HepG2 (cell line): ENCODE data around the gene TMEM8B. TPM values are rescaled to one million over a fixed set of nuclear protein-coding genes. Genes with fewer than 3 reads are reported as not detected.

Experiments
- ETV5 ChIP-seq: IDR thresholded peaks from 2 replicates; pipeline ENCODE4 v1.6.1; 2018; ENCODE audit warnings: missing biosample characterization, missing genetic modification reagents, inconsistent platforms, borderline replicate concordance
- GABPA ChIP-seq, 2 experiments: IDR thresholded peaks; 2 replicates each; pipeline ENCODE4 v1.6.1; 2011 to 2016; ENCODE audit warnings: low read depth in 2 of 2, low read length in 1 of 2, missing biosample characterization in 1 of 2, missing genetic modification characterization in 1 of 2
- LCORL ChIP-seq, 2 experiments: fragments of 450-650 bp in 1 of 2; sonication (generic) in 1 of 2; formaldehyde crosslinking in 1 of 2; IDR thresholded peaks; 2 replicates each; pipeline versions ENCODE4 v1.5.0 to v1.6.1; 2017 to 2020; ENCODE audit warnings: antibody characterized with exemption in 1 of 2, missing genetic modification reagents in 1 of 2
- PHF20 ChIP-seq: sonication (generic); formaldehyde crosslinking; IDR thresholded peaks from 2 replicates; pipeline ENCODE4 v1.5.0; 2020; ENCODE audit warnings: mild to moderate bottlenecking, missing genetic modification reagents
- RXRB ChIP-seq: IDR thresholded peaks from 2 replicates; pipeline ENCODE4 v1.6.1; 2016; ENCODE audit warnings: borderline replicate concordance, missing genetic modification reagents, missing compliant biosample characterization
- THAP11 ChIP-seq: IDR thresholded peaks from 2 replicates; pipeline ENCODE4 v1.6.1; 2016; ENCODE audit warnings: missing biosample characterization, missing genetic modification reagents
- ZBTB1 ChIP-seq: sonication (generic); formaldehyde crosslinking; IDR thresholded peaks from 2 replicates; pipeline ENCODE4 v1.4.0; 2020; ENCODE audit warnings: missing genetic modification reagents, borderline replicate concordance
- ZNF160 ChIP-seq: sonication (generic); formaldehyde crosslinking; IDR thresholded peaks from 2 replicates; pipeline ENCODE4 v1.8.0; 2022; ENCODE audit warnings: mild to moderate bottlenecking, inconsistent platforms, missing genetic modification reagents
- ZNF841 ChIP-seq: sonication (generic); formaldehyde crosslinking; IDR thresholded peaks from 2 replicates; pipeline ENCODE4 v1.8.1; 2023; ENCODE audit warnings: missing genetic modification reagents, borderline replicate concordance
- ZNF883 ChIP-seq: sonication (generic); formaldehyde crosslinking; IDR thresholded peaks from 2 replicates; pipeline ENCODE4 v1.5.1; 2020; ENCODE audit warnings: mild to moderate bottlenecking, missing genetic modification reagents; ENCODE audit errors: not compliant biosample characterization
- ZNF891 ChIP-seq: sonication (generic); formaldehyde crosslinking; IDR thresholded peaks from 2 replicates; pipeline ENCODE4 v1.5.0; 2020; ENCODE audit warnings: mild to moderate bottlenecking, missing genetic modification reagents
- polyA plus RNA-seq, 8 experiments: library from polyadenylated mRNA; depleted of rRNA in 3 of 8; stranded (reverse) in 7 of 8; unstranded in 1 of 8; fragments of >200 nt; fragmentation: Illumina TruSeq in 4 of 8; extraction: Trizol in 4 of 8; gene quantifications; 2 replicates each; pipeline versions ENCODE4 v1.2.1 to v1.2.3, GENCODE V29; 2011 to 2016; ENCODE audit warnings: low read depth in 4 of 8, missing spikeins in 1 of 8, mixed read lengths in 1 of 8; ENCODE audit not compliant: insufficient read depth in 1 of 8
- total RNA-seq, 5 experiments: library from RNA; depleted of rRNA; stranded (reverse); fragments of >200 nt; fragmentation: Illumina TruSeq; extraction: Trizol; gene quantifications; 2 replicates each; pipeline ENCODE4 v1.2.3, GENCODE V29; 2016; ENCODE audit warnings: low read depth in 1 of 5
- TF ChIP-seq, protein P1 (sequence below): IDR thresholded peaks from 2 replicates; pipeline ENCODE4 v1.6.1; 2016; ENCODE audit warnings: low read depth, missing genetic modification reagents, missing compliant biosample characterization
- TF ChIP-seq, protein P2 (sequence below): IDR thresholded peaks from 2 replicates; pipeline ENCODE4 v1.6.1; 2016; ENCODE audit warnings: mild to moderate bottlenecking
- TF ChIP-seq, protein P3 (sequence below): sonication (generic); formaldehyde crosslinking; IDR thresholded peaks from 2 replicates; pipeline ENCODE4 v1.4.0; 2020; ENCODE audit warnings: missing genetic modification reagents
- TF ChIP-seq, protein P4 (sequence below): sonication (generic); formaldehyde crosslinking; IDR thresholded peaks from 2 replicates; pipeline ENCODE4 v1.4.0; 2020; ENCODE audit warnings: missing genetic modification reagents

Gene TMEM8B
- total and polyA plus RNA-seq, 2 of the 13 experiments (the other 11 are each of a cell fraction or from before 2014, with no cell fraction given): 2.1 to 2.7 TPM

DNA sequence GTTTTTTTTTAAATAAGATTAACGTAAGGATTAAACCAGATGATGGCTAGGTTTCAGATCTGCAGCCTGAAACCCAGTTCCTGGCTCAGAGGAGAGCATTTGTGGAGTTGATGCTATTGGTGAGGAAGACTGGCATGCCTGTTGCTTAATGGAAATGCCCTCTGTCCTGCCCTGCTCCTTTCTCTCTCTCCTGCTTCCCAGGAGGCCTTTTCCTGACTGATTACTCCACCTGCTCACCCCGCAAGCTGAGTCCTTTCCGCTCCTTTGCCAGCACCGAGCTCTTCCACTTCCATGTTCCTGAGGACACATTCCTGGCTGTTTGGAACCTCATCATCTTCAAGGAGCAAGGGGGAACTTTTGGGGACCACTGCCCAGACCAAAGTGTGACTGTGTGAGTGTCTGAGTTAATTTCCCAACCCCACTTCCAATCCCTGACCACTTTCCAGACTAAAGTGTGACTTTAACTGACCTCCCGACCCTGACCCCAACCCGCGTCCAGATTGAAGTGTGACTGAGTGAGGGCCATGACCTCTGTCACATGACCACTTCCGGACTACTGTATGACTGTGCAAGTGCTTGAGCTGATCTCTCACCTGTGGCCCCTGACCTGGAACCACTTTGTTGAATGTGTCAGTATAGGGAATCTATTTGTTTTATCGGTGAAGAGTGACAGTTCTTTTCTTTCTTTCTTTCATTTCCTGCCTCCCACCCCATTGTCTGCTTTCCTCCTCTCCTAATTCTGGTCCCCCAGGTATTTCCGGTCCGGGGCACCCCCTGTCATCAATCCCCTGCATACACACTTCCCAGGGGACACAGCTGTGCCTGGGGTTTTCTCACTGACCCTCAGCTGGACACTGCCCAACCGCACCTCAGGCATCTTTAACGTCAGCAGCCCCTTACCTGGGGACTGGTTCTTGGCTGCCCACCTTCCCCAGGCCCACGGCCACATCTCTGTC is 5.5 kb downstream of the TMEM8B start (continued):
- TF ChIP-seq GABPA (IDR thresholded peaks at IDR 0.05; ENCODE audit: low read depth, low read length) (peak; percentile 46; the same call in 1 of the 2 replicates), GABPA (CRISPR knock-in tag; IDR thresholded peaks at IDR 0.05; ENCODE audit: low read depth) (peak; percentile 90), LCORL (IDR thresholded peaks at IDR 0.05) (no peak), LCORL (CRISPR knock-in tag; IDR thresholded peaks at IDR 0.05) (0 out of 2 replicates have a peak, but pooled peaks have one; percentile 18), ZNF891 (no peak), RXRB (peak; percentile 73), ETV5 (CRISPR knock-in tag) (peak; percentile 70; the same call in 1 of the 2 replicates), ZNF160 (0 out of 2 replicates have a peak, but pooled peaks have one; percentile 15), THAP11 (peak; percentile 74), ZNF883 (CRISPR knock-in tag) (no peak), ZBTB1 (CRISPR knock-in tag) (no peak), ZNF841 (CRISPR knock-in tag) (no peak), PHF20 (CRISPR knock-in tag) (peak; percentile 48; the same call in 1 of the 2 replicates)
- TF ChIP-seq, protein P1, sequence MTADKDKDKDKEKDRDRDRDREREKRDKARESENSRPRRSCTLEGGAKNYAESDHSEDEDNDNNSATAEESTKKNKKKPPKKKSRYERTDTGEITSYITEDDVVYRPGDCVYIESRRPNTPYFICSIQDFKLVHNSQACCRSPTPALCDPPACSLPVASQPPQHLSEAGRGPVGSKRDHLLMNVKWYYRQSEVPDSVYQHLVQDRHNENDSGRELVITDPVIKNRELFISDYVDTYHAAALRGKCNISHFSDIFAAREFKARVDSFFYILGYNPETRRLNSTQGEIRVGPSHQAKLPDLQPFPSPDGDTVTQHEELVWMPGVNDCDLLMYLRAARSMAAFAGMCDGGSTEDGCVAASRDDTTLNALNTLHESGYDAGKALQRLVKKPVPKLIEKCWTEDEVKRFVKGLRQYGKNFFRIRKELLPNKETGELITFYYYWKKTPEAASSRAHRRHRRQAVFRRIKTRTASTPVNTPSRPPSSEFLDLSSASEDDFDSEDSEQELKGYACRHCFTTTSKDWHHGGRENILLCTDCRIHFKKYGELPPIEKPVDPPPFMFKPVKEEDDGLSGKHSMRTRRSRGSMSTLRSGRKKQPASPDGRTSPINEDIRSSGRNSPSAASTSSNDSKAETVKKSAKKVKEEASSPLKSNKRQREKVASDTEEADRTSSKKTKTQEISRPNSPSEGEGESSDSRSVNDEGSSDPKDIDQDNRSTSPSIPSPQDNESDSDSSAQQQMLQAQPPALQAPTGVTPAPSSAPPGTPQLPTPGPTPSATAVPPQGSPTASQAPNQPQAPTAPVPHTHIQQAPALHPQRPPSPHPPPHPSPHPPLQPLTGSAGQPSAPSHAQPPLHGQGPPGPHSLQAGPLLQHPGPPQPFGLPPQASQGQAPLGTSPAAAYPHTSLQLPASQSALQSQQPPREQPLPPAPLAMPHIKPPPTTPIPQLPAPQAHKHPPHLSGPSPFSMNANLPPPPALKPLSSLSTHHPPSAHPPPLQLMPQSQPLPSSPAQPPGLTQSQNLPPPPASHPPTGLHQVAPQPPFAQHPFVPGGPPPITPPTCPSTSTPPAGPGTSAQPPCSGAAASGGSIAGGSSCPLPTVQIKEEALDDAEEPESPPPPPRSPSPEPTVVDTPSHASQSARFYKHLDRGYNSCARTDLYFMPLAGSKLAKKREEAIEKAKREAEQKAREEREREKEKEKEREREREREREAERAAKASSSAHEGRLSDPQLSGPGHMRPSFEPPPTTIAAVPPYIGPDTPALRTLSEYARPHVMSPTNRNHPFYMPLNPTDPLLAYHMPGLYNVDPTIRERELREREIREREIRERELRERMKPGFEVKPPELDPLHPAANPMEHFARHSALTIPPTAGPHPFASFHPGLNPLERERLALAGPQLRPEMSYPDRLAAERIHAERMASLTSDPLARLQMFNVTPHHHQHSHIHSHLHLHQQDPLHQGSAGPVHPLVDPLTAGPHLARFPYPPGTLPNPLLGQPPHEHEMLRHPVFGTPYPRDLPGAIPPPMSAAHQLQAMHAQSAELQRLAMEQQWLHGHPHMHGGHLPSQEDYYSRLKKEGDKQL (CRISPR knock-in tag): peak; percentile 49; the same call in 1 of the 2 replicates
- TF ChIP-seq, protein P2, sequence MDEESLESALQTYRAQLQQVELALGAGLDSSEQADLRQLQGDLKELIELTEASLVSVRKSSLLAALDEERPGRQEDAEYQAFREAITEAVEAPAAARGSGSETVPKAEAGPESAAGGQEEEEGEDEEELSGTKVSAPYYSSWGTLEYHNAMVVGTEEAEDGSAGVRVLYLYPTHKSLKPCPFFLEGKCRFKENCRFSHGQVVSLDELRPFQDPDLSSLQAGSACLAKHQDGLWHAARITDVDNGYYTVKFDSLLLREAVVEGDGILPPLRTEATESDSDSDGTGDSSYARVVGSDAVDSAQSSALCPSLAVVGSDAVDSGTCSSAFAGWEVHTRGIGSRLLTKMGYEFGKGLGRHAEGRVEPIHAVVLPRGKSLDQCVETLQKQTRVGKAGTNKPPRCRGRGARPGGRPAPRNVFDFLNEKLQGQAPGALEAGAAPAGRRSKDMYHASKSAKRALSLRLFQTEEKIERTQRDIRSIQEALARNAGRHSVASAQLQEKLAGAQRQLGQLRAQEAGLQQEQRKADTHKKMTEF (CRISPR knock-in tag): 0 out of 2 replicates have a peak, but pooled peaks have one; percentile 35
- TF ChIP-seq, protein P3, sequence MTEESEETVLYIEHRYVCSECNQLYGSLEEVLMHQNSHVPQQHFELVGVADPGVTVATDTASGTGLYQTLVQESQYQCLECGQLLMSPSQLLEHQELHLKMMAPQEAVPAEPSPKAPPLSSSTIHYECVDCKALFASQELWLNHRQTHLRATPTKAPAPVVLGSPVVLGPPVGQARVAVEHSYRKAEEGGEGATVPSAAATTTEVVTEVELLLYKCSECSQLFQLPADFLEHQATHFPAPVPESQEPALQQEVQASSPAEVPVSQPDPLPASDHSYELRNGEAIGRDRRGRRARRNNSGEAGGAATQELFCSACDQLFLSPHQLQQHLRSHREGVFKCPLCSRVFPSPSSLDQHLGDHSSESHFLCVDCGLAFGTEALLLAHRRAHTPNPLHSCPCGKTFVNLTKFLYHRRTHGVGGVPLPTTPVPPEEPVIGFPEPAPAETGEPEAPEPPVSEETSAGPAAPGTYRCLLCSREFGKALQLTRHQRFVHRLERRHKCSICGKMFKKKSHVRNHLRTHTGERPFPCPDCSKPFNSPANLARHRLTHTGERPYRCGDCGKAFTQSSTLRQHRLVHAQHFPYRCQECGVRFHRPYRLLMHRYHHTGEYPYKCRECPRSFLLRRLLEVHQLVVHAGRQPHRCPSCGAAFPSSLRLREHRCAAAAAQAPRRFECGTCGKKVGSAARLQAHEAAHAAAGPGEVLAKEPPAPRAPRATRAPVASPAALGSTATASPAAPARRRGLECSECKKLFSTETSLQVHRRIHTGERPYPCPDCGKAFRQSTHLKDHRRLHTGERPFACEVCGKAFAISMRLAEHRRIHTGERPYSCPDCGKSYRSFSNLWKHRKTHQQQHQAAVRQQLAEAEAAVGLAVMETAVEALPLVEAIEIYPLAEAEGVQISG (CRISPR knock-in tag): peak; percentile 36; the same call in 1 of the 2 replicates
- TF ChIP-seq, protein P4, sequence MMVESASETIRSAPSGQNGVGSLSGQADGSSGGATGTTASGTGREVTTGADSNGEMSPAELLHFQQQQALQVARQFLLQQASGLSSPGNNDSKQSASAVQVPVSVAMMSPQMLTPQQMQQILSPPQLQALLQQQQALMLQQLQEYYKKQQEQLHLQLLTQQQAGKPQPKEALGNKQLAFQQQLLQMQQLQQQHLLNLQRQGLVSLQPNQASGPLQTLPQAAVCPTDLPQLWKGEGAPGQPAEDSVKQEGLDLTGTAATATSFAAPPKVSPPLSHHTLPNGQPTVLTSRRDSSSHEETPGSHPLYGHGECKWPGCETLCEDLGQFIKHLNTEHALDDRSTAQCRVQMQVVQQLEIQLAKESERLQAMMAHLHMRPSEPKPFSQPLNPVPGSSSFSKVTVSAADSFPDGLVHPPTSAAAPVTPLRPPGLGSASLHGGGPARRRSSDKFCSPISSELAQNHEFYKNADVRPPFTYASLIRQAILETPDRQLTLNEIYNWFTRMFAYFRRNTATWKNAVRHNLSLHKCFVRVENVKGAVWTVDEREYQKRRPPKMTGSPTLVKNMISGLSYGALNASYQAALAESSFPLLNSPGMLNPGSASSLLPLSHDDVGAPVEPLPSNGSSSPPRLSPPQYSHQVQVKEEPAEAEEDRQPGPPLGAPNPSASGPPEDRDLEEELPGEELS (CRISPR knock-in tag): 0 out of 2 replicates have a peak, but pooled peaks have one; percentile 14
